Activated CD4-positive, CD25-positive, alpha-beta regulatory T cell treated with anti-CD3 and anti-CD28 coated beads, Interleukin-2, amount 50 U/mL, for 16 hours (primary cell): ENCODE data around the gene EPB41L4A.
"Not testable (repeated sequence)": the region's sequence is repeated elsewhere in the genome, so short reads cannot be mapped to it uniquely, and the experiment has no call there.

Experiments used
- DNase-seq: peaks from one replicate; pipeline ENCODE4 v3.0.0-alpha.2; 2020; ENCODE audit warnings: low read depth, low spot score

The EPB41L4A gene

DNA sequence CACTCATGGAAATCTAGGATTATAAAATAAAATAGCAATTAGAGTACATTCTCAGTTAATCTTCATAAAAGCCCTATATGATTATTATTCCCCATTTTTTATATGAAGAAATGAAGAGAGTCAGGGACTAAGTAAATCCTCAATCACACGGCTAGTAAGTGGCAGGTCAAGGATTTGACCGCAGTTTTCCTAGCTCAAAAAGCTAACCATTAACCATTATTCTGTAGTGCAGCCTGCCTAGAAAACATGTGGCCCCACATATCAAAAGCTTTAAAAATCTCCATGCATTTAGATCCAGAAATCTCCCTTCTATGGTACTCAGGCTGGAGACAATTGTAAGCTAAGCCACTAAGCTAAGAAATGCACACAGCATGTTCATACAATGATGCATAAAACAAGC is 21.4 kb downstream of the EPB41L4A start:
- DNase-seq, result no peak

- DNase-seq, result no peak
These were observed 22.6 kb downstream of the EPB41L4A start for GRCh38 chr5:112396430-112396829.

DNA sequence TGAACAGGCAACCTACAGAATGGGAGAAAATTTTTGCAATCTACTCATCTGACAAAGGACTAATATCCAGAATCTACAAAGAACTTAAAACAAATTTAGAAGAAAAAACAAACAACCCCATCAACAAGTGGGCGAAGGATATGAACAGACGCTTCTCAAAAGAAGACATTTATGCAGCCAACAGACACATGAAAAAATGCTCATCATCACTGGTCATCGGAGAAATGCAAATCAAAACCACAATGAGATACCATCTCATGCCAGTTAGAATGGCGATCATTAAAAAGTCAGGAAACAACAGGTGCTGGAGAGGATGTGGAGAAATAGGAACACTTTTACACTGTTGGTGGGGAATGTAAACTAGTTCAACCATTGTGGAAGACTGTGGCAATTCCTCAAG is 23.8 kb downstream of the EPB41L4A start:
- DNase-seq, result not testable (repeated sequence)

DNA sequence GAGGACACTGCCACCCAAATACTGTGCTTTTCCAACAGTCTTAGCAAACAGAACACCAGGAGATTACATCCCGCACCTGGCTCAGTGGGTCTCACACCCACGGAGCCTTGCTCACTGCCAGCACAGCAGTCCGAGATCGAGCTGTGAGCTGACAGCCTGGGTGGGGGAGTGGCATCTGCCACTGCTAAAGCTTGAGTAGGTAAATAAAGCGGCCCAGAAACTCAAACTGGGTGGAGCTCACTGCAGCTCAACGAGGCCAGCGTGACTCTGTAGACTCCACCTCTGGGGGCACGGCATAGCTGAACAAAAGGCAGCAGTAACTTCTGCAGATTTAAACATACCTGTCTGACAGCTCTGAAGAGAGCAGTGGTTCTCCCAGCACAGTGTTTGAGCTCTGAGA is 28.8 kb downstream of the EPB41L4A start:
- no peak for DNase-seq

GRCh38 chr5:112388739-112389138 is 30.3 kb downstream of the EPB41L4A start:
- no peak for DNase-seq

DNA sequence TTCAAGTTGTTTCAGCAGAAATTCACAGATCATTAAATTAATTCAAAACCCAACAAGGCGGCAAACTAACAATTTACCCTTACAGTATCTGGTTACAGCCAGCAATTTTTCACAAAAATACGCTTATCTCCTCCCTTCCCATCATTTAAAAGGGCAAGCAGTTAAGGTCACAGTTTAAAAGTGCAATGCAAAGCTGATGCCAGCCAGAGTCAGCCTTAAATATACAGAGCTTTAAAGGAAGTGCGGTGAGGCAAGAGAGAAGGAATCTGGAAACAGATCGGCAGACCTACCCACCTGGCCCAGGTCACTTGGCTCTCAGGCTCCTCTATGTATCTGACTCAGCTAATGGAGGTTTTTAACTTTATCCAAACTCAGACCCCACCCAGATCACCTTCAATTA is 31.0 kb downstream of the EPB41L4A start:
- DNase-seq, result no peak

GRCh38 chr5:112386766-112387165 is 32.3 kb downstream of the EPB41L4A start:
- no peak for DNase-seq

DNA sequence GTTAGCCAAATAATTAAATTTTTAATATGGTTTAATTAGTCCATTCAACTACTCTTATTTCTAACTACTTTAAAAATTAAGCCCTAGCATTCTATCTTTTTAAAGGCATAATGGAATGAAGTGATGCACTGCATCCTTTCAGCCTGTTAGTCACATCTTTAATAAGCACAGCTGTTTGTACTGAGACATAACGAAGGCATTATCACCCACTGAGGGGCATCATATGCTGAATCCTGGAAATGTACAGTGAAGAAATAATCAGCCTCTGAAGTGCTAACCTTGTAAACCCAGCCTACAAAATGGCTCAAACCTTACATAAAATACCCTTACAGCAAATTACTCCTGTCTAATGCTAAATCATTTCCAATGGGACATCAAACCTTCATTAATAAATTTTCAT is 33.1 kb downstream of the EPB41L4A start:
- no peak for DNase-seq

DNA sequence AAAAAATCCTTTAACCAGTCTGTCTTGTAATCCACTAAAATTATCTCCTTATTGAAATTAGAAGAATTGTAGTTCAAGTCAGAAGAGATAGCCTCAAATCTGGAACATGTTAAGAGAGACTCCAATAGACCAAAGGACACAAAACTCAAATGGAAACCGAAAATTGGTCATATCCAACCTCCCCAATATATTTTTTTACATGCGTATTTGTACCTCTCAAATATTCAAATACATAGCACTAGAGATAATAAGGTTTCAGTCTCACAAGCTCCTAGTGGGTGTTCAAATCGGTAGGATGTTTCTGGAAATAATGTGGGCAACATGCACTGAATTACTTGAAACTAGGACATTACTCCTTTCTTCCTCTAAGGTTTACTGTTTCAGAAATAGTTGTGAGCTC is 33.5 kb downstream of the EPB41L4A start:
- no peak for DNase-seq

DNA sequence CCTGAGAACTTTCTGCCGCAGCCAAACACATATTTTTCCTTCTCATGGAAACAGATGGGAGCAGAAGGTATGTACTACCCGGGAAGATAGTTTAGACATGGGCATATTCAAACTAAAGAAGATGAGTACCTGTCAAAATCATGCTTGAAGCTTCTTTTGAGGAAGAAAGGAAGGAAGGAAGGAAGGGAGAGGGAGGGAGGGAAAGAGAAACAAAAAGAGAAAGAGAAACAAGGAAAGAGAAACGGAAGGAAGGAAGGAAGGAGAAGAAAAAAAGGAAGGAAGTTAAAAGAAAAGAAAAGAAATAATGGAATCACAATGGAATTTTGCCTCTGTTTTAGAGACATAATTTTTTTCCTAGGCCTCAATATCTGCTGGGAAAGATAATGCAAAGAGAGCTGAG is 34.6 kb downstream of the EPB41L4A start:
- no peak for DNase-seq

GRCh38 chr5:112382886-112383285 is 36.2 kb downstream of the EPB41L4A start:
- DNase-seq, result no peak

GRCh38 chr5:112381521-112381920 is 37.6 kb downstream of the EPB41L4A start:
- DNase-seq, result no peak

DNA sequence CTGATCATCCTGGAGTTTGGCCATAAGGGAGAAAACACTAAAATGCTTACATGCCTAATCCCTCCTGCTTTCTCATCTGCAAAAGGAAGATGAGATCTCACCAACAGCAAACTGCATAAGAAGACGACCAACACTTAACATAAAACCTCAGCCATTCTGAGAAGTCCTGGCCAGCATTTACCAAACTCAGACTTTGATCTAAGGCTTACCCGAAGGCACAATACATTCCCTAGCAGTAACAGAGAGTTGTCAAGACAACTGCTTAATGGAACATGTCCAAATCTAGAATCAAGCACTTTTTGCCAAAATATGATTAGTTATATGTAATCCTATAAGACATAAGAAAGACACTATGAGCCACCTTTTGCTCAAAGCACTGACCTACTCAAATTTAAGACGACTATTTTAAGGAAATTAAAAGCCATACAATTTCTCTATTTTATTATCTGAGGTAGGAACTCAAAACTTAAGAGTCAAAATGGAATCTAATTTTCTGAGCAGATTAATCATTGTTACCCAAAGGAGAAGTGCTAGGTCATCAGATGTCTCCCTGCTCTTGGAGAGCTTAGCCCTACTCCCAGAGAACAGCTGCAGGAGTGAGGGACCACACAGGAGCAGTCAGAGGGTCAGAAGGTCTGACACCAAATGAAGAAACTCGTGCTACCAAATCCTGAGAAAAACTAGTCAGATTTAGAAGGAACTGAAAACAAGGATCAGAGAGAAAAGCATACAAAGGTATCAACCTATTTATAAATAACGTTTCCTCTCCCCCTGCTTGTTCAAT is 39.3 kb downstream of the EPB41L4A start:
- no peak for DNase-seq

DNA sequence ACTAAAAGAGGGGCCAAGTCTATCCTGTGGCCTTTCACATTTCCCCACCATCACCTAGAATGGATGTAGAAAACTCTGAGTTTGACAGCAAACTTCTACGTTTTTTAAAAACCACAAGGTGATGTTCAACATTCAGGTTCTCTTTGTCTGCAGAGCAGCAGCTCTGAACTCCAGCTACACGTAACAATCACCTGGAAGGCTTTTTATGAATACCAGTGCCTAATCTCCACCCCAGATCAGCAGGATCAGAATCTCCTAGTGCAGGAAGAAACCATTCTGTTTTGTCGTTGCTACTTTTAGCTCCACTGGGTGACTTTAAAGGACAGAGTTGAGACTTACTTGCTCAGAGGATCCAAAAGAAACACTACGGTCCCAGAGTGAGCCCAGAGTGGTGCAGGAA is 44.3 kb downstream of the EPB41L4A start:
- no peak for DNase-seq

DNA sequence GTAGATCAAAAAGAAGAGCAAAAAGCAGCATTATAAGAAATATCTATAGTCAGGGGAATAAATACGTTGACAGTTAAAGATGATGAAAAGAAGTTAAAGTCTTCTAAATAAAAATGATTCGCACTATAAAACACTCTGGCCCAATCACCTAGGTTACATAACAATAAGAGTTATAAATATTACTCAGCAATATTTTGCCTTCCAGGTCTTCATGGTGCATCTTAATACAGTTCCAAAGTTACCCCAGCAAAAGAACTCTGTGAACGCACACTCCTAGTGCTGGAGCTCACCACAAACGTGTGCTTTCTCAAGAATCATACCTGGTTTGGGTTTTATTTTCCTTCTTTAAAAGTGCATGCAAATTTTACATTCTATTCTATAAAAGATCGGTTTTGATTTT is 44.7 kb downstream of the EPB41L4A start:
- no peak for DNase-seq

- no peak for DNase-seq
These were observed 45.2 kb downstream of the EPB41L4A start for GRCh38 chr5:112373885-112374284.

- no peak for DNase-seq
These were observed 46.5 kb downstream of the EPB41L4A start for GRCh38 chr5:112372543-112372942.

DNA sequence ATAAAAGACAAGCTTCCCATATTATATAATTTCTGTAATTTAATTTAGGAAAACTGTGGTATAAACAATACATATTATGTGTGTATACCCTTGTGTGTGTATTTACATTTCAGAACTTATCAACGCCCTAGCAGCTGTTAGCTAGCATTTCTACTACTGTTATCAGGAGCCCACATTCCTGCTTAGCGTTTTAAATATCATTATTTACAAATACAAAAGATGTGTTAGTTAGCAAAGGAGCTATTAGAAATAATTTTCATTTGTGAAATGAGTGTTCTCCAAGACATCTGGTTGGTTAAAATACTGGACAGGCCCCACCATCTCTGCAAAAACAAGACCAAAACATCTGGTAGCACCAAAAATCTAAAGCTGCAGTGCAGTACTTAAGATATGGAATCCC is 48.0 kb downstream of the EPB41L4A start:
- DNase-seq, result no peak

GRCh38 chr5:112367400-112367799 is 51.7 kb downstream of the EPB41L4A start:
- no peak for DNase-seq

- DNase-seq, result no peak
These were observed 52.1 kb downstream of the EPB41L4A start for GRCh38 chr5:112366987-112367386.

DNA sequence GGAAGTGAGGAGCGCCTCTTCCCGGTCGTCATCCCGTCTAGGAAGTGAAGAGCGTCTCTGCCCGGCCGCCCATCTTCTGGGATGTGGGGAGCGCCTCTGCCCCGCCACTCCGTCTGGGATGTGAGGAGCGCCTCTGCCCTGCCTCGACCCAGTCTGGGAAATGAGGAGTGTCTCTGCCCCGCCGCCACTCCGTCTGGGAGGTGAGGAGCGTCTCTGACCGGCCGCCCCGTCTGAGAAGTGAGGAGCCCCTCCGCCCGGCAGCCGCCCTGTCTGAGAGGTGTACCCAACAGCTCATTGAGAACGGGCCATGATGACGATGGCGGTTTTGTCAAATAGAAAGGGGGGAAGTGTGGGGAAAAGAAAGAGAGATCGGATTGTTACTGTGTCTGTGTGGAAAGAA is 58.3 kb downstream of the EPB41L4A start:
- DNase-seq, result not testable (repeated sequence)

- no peak for DNase-seq
These were observed 62.7 kb downstream of the EPB41L4A start for GRCh38 chr5:112356178-112356956.

DNA sequence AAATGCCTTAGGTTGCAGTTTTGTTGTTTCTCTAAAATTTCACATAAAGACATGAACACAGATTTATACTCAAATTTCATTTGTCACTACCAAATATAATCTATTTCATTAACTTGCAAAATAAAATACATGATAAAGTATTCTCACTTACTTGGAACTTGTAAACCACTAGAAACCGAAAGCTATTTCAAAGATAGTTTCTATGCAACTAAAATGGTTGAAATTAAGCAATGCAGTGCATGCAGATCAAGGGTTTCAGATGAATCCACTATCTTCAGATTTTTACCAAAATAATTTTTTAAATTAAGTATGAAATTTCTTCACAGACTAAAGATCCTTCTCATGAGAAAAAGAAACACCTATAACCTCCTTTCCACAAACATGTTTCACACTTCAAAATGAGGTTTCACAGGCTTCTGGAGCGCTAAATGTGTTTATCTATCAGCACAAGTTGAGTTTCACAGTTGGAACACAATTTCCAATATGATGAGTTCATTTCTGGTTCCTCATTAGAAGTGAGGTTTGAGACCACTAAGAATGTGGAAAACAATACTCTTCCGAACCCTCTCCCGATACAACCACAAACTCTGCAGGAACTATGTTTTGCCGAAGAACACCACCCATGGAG is 63.9 kb downstream of the EPB41L4A start:
- DNase-seq, result no peak
